H1 (cell line): ENCODE measurements around the gene GDF15. TPM values are rescaled to one million over a fixed set of nuclear protein-coding genes. Genes with fewer than 3 reads are reported as not detected.
A peak's percentile ranks its signal among the peaks of the same experiment; 100 is the strongest.

Experiments used
- CTCF ChIA-PET: fragments of 300-600 bp; sonication (Branson Sonifier 250); formaldehyde crosslinking; loops from one replicate; lab custom pipeline; 2021; ENCODE audit not compliant: partially characterized antibody; lab: Charles Lee
- POLR2A ChIA-PET: fragments of 300-600 bp; sonication (Branson Sonifier 250); formaldehyde crosslinking; loops from one replicate; lab custom pipeline; 2021; ENCODE audit warnings: inconsistent platforms; ENCODE audit not compliant: partially characterized antibody; lab: Charles Lee
- DNase-seq, 2 experiments: peaks; one replicate each; pipeline versions ENCODE4 v3.0.0 to v3.0.0-alpha.2; 2010 to 2022; ENCODE audit warnings: low spot score in 2 of 2, low read depth in 1 of 2, mixed read lengths in 1 of 2
- FAIRE-seq: peaks from 2 replicates; lab custom pipeline; 2011; peaks lifted over from hg19 to GRCh38; lab: Jason Lieb, UNC
- H2AFZ ChIP-seq: 2 replicates; pipeline ENCODE4 v1.8.1; 2012; ENCODE audit warnings: low read length, inconsistent platforms
- H2AK5ac ChIP-seq: 2 replicates; pipeline ENCODE4 v1.6.1; 2013; ENCODE audit warnings: low read depth, low read length
- H2BK120ac ChIP-seq: replicated peaks from 2 replicates; pipeline ENCODE3; 2013; ENCODE audit warnings: low read depth, low read length, inconsistent platforms
- H2BK12ac ChIP-seq: 2 replicates; pipeline ENCODE4 v1.6.1; 2013; ENCODE audit warnings: low read depth, low read length
- H2BK15ac ChIP-seq: 2 replicates; pipeline ENCODE4 v1.6.1; 2013; ENCODE audit warnings: low read length
- H2BK20ac ChIP-seq: 2 replicates; pipeline ENCODE4 v1.6.1; 2013; ENCODE audit warnings: low read length
- H2BK5ac ChIP-seq: 2 replicates; pipeline ENCODE4 v1.6.1; 2013; ENCODE audit warnings: low read depth, low read length
- H3K14ac ChIP-seq: 2 replicates; pipeline ENCODE4 v1.6.1; 2013; ENCODE audit warnings: inconsistent platforms; ENCODE audit not compliant: insufficient read length
- H3K18ac ChIP-seq: 2 replicates; pipeline ENCODE4 v1.6.1; 2013; ENCODE audit warnings: low read length; ENCODE audit errors: extremely low read depth
- H3K23ac ChIP-seq: 2 replicates; pipeline ENCODE4 v1.6.1; 2013; ENCODE audit warnings: inconsistent platforms; ENCODE audit not compliant: insufficient read length
- H3K23me2 ChIP-seq: 2 replicates; pipeline ENCODE4 v1.6.1; 2013; ENCODE audit warnings: low read depth, low read length
- H3K27ac ChIP-seq: 2 replicates; pipeline ENCODE4 v1.6.1; 2011; ENCODE audit warnings: low read depth, low read length, inconsistent platforms
- H3K27me3 ChIP-seq, 4 experiments: replicated peaks in 1 of 4; 1 replicate in 1 of 4; 2 replicates in 3 of 4; pipeline versions ENCODE4 v1.6.1 to v1.8.1; 2011 to 2013; ENCODE audit warnings: low read length in 3 of 4, mild to moderate bottlenecking in 3 of 4, inconsistent platforms in 2 of 4, mixed read lengths in 2 of 4, moderate library complexity in 1 of 4; ENCODE audit not compliant: control insufficient read depth in 3 of 4, insufficient read depth in 3 of 4; ENCODE audit errors: extremely low read depth in 1 of 4
- H3K36me3 ChIP-seq, 4 experiments: 2 replicates each; pipeline versions ENCODE4 v1.6.1 to v1.8.1; 2011 to 2013; ENCODE audit warnings: mild to moderate bottlenecking in 4 of 4, low read length in 3 of 4, moderate library complexity in 2 of 4, control low read depth in 1 of 4, inconsistent platforms in 1 of 4; ENCODE audit not compliant: insufficient read depth in 4 of 4, control insufficient read depth in 2 of 4
- H3K4ac ChIP-seq: replicated peaks from 2 replicates; pipeline ENCODE3; 2013; ENCODE audit warnings: low read length, low read depth, mixed read lengths, inconsistent platforms; ENCODE audit not compliant: insufficient read length
- H3K4me1 ChIP-seq, 4 experiments: replicated peaks in 1 of 4; 1 replicate in 1 of 4; 2 replicates in 3 of 4; pipeline versions ENCODE4 v1.6.1 to v1.8.1; 2011 to 2013; ENCODE audit warnings: low read length in 3 of 4, inconsistent platforms in 2 of 4, mixed read lengths in 1 of 4; ENCODE audit not compliant: insufficient read depth in 4 of 4, control insufficient read depth in 3 of 4
- H3K4me2 ChIP-seq, 2 experiments: 2 replicates each; pipeline versions ENCODE4 v1.6.1 to v1.8.1; 2011 to 2013; ENCODE audit warnings: low read depth in 2 of 2, low read length in 2 of 2, control low read depth in 1 of 2, inconsistent platforms in 1 of 2, mild to moderate bottlenecking in 1 of 2; ENCODE audit not compliant: insufficient read depth in 1 of 2
- H3K4me3 ChIP-seq, 4 experiments: fragments of 200-600, 300-600 bp in 1 of 4; sonication (generic), shearing (Covaris generic), sonication (Bioruptor Twin) in 1 of 4; 2 replicates each; pipeline versions ENCODE4 v1.5.1 to v1.8.1; 2011 to 2016; ENCODE audit warnings: low read length in 4 of 4, low read depth in 3 of 4, control low read depth in 2 of 4, inconsistent platforms in 2 of 4, mild to moderate bottlenecking in 2 of 4, mixed read lengths in 1 of 4, moderate library complexity in 1 of 4; ENCODE audit not compliant: insufficient read depth in 2 of 4; ENCODE audit errors: extremely low read depth in 1 of 4
- H3K56ac ChIP-seq: replicated peaks from 2 replicates; pipeline ENCODE3; 2013; ENCODE audit warnings: low read depth, mild to moderate bottlenecking, mixed read lengths, low read length, inconsistent platforms; ENCODE audit not compliant: insufficient read length
- H3K79me1 ChIP-seq: 2 replicates; pipeline ENCODE4 v1.6.1; 2013; ENCODE audit warnings: low read depth, low read length, control low read depth
- H3K79me2 ChIP-seq, 2 experiments: 2 replicates each; pipeline versions ENCODE4 v1.6.1 to v1.8.1; 2012 to 2013; ENCODE audit warnings: low read length in 2 of 2, mild to moderate bottlenecking in 2 of 2, inconsistent platforms in 1 of 2; ENCODE audit not compliant: insufficient read depth in 2 of 2, control insufficient read depth in 1 of 2
- H3K9ac ChIP-seq, 4 experiments: replicated peaks in 1 of 4; 1 replicate in 1 of 4; 2 replicates in 3 of 4; pipeline versions ENCODE4 v1.6.1 to v1.8.1; 2011 to 2013; ENCODE audit warnings: low read depth in 3 of 4, low read length in 3 of 4, control low read depth in 2 of 4, mild to moderate bottlenecking in 2 of 4, moderate library complexity in 2 of 4, inconsistent platforms in 1 of 4; ENCODE audit errors: extremely low read depth in 1 of 4
- H3K9me3 ChIP-seq, 2 experiments: 2 replicates each; pipeline versions ENCODE4 v1.6.1 to v1.8.1; 2012 to 2013; ENCODE audit warnings: mild to moderate bottlenecking in 2 of 2, moderate library complexity in 2 of 2, control low read depth in 1 of 2, inconsistent platforms in 1 of 2, low read depth in 1 of 2, low read length in 1 of 2, mixed read lengths in 1 of 2; ENCODE audit not compliant: insufficient read depth in 2 of 2
- H4K20me1 ChIP-seq, 2 experiments: replicated peaks in 1 of 2; 2 replicates each; pipeline versions ENCODE3 to v1.8.1; 2011 to 2013; ENCODE audit warnings: inconsistent platforms in 2 of 2, low read length in 2 of 2, mild to moderate bottlenecking in 1 of 2; ENCODE audit not compliant: insufficient read depth in 2 of 2, control insufficient read depth in 1 of 2
- H4K5ac ChIP-seq: 2 replicates; pipeline ENCODE4 v1.6.1; 2013; ENCODE audit warnings: low read length, low read depth, mixed read lengths, inconsistent platforms; ENCODE audit not compliant: insufficient read length
- H4K8ac ChIP-seq: 2 replicates; pipeline ENCODE4 v1.8.0; 2013; ENCODE audit warnings: mild to moderate bottlenecking, moderate library complexity, low read length, inconsistent platforms; ENCODE audit not compliant: insufficient read depth; ENCODE audit errors: extremely low read depth
- H4K91ac ChIP-seq: replicated peaks from 2 replicates; pipeline ENCODE3; 2013; ENCODE audit warnings: low read length, mixed read lengths, inconsistent platforms; ENCODE audit not compliant: insufficient read length
- CHD2 ChIP-seq: IDR thresholded peaks from 2 replicates; pipeline ENCODE4 v1.6.1; 2012; ENCODE audit warnings: low read length, improper control_type of control experiment
- EP300 ChIP-seq, 2 experiments: IDR thresholded peaks; 1 replicate in 1 of 2; 2 replicates in 1 of 2; pipeline ENCODE4 v1.6.1; 2011 to 2012; ENCODE audit warnings: low read depth in 2 of 2, low read length in 2 of 2, mild to moderate bottlenecking in 2 of 2, borderline replicate concordance in 1 of 2, inconsistent platforms in 1 of 2, moderate library complexity in 1 of 2
- POU5F1 ChIP-seq: IDR thresholded peaks from 2 replicates; pipeline ENCODE4 v1.6.1; 2011; ENCODE audit warnings: low read depth, mild to moderate bottlenecking, low read length, moderate library complexity
- SRF ChIP-seq: IDR thresholded peaks from 2 replicates; pipeline ENCODE4 v1.6.1; 2011; ENCODE audit warnings: mild to moderate bottlenecking, low read depth, low read length, moderate library complexity
- TBP ChIP-seq: IDR thresholded peaks from 2 replicates; pipeline ENCODE4 v1.6.1; 2011; ENCODE audit warnings: low read depth, low read length, improper control_type of control experiment
- TEAD4 ChIP-seq: IDR thresholded peaks from 2 replicates; pipeline ENCODE4 v1.6.1; 2012; ENCODE audit warnings: low read depth, low read length, inconsistent platforms, mixed read lengths
- WGBS, 2 experiments: shearing (Covaris generic) in 1 of 2; methylation state at CpG; one replicate each; pipeline versions ENCODE4 v1.1.6 to v1.1.7; 2013 to 2015; ENCODE audit warnings: low lambda C conversion rate in 2 of 2, mixed read lengths in 2 of 2, inconsistent platforms in 1 of 2, low coverage in 1 of 2, missing lambda C conversion rate in 1 of 2; ENCODE audit not compliant: insufficient replicate concordance in 2 of 2, insufficient coverage in 1 of 2, insufficient read length in 1 of 2; ENCODE audit errors: extremely low coverage in 1 of 2, missing lambda C conversion rate in 1 of 2; 5-methylcytosine and 5-hydroxymethylcytosine counted together
- polyA plus RNA-seq, 7 experiments: library from polyadenylated mRNA; depleted of rRNA in 3 of 7; stranded (reverse) in 5 of 7; unstranded in 2 of 7; fragments of >200 nt in 5 of 7; fragments of 200-250 nt in 2 of 7; gene quantifications; 1 replicate in 5 of 7; 2 replicates in 1 of 7; 4 replicates in 1 of 7; pipeline versions ENCODE4 v1.2.1 to v1.2.3, GENCODE V29; 2011 to 2013; ENCODE audit warnings: missing spikeins in 2 of 7, mixed read lengths in 2 of 7
- total RNA-seq: library from RNA; stranded (reverse); fragmentation: NEBNext Ultra II Directional; extraction: Animal tissue kit (Norgen Biotek cat#: 25700); gene quantifications from 2 replicates; pipeline ENCODE4 v1.2.1, GENCODE V29; 2021

The GDF15 gene
- total and polyA plus RNA-seq, 2 of the 8 experiments (the other 6 are each of a cell fraction or from before 2014, with no cell fraction given) = 4.1 to 8.5 TPM

GRCh38 chr19:18338541-18338940, 47.4 kb upstream of the GDF15 start:
- Histone ChIP-seq H2BK15ac (no peak overlapping the region), H3K79me1 (no peaks in the 10 kb centered on the region), H3K27ac (no peak overlapping the region), H3K14ac (no peak overlapping the region), H3K18ac (no peak overlapping the region), H4K5ac (no peak overlapping the region), H2BK5ac (no peak overlapping the region), H2AK5ac (peak overlapping the region; percentile 53; the same call in 1 of the 2 replicates), H3K79me2 (peaks cover 0 to 4% of the 10 kb centered on the region in 2 experiments; a peak in 1 of 4 replicates), H3K9ac (no peak overlapping the region), H3K4me3 (no peak overlapping the region), H3K4me2 (no peak overlapping the region), H2BK12ac (peak overlapping the region; percentile 75; the same call in 1 of the 2 replicates), H2BK20ac (no peak overlapping the region), H4K91ac (no peak overlapping the region), H3K36me3 (no peaks in the 10 kb centered on the region), H4K20me1 (no peaks in the 10 kb centered on the region), H3K23ac (no peak overlapping the region), H3K9me3 (no peaks in the 10 kb centered on the region), H3K27me3 (0 out of 7 replicates have a peak, but pooled peaks cover 0 to 2% (median 0%) of the 10 kb centered on the region in 4 experiments), H2AFZ (no peak overlapping the region), H3K4me1 (peaks cover 0 to 11% (median 8%) of the 10 kb centered on the region in 4 experiments; a peak in 6 of 7 replicates), H2BK120ac (no peak overlapping the region), H3K4ac (no peak overlapping the region), H4K8ac (no peak overlapping the region), H3K56ac (no peak overlapping the region), H3K23me2 (peaks cover 11% of the 10 kb centered on the region)
- FAIRE-seq (no peak), DNase-seq (no peak)
- POLR2A ChIA-PET = interaction anchor here (0.6 to 20.2 kb wide), 5 partner anchors 40 to 78 kb away, joined by 3 to 224 read pairs (median 4); partner anchors contain the start of genes GDF15, IQCN and JUND
- WGBS, 2 experiments = 89% methylated on average over 9 of the region's 9 CpGs; no CpG with 5 or more reads in 1 of the 2 experiments
- CTCF ChIA-PET = interaction anchor here (0.9 to 4.9 kb wide), 16 partner anchors 11 to 650 kb away, joined by 3 to 73 read pairs (median 4); partner anchors contain the start of genes GDF15, JUND, RAB3A and SSBP4
- TF ChIP-seq TBP = no peak
- no peak for TF ChIP-seq TEAD4
- no peak for TF ChIP-seq POU5F1
- no peak for TF ChIP-seq EP300 (IDR thresholded peaks at IDR 0.05; ENCODE audit: borderline replicate concordance in 1 of 2, low read depth in 2 of 2, low read length in 2 of 2)
- TF ChIP-seq SRF = no peak
- TF ChIP-seq CHD2 = no peak
